HT-29 (cell line): Measurements from ENCODE around the gene ANKH. TPM values are rescaled to one million over a fixed set of nuclear protein-coding genes. Genes with fewer than 3 reads are reported as not detected.

Source experiments
- DNase-seq: peaks from one replicate; pipeline ENCODE4 v3.0.0-alpha.2; 2015; ENCODE audit warnings: low spot score
- total RNA-seq: library from RNA; depleted of rRNA; stranded (reverse); fragments of >200 nt; shearing (Covaris generic); gene quantifications from 2 replicates; pipeline ENCODE4 v1.2.3, GENCODE V29; 2014

The ANKH gene
- total RNA-seq, 1 experiment from 2014 or later = 44.3 TPM

DNA sequence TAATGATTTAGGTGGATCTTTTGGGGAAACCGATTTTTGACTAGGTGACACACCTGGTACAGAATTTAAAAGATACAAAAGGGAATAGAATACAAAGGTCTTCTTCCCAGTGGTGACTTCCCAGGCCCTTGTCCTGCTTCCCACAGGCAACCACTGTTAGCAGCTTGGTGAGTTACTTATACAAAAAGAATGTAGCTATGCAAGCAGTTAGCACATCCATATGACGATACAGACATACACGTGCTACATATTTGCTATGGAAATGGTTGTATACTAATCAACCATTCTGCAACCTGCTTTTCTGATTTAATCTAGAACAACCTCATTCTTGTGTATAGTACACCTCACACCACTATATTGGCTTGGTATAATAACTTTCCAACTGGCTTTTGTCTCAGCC, 156.1 kb downstream of the ANKH start:
- no peak for DNase-seq

DNA sequence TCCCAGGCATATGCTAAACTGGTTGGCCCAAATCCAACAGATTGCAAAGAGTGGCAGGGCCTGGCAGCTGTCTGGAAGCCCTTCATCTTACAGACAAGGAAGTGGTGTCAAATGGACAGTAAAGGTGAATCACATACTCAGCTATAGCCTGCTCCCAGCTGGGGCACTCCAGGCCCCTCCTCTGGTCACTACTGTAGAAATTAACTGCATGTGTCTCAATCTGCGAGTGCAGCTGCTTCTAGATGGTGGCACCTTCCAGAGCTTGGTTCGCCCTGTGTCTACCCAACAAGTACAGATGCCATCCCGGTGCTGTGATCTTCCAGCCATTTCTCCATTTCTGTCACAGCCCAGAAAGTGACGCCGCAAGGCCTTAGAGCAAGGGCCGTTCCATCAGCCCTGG, 156.9 kb downstream of the ANKH start:
- DNase-seq = peak; percentile 9

DNA sequence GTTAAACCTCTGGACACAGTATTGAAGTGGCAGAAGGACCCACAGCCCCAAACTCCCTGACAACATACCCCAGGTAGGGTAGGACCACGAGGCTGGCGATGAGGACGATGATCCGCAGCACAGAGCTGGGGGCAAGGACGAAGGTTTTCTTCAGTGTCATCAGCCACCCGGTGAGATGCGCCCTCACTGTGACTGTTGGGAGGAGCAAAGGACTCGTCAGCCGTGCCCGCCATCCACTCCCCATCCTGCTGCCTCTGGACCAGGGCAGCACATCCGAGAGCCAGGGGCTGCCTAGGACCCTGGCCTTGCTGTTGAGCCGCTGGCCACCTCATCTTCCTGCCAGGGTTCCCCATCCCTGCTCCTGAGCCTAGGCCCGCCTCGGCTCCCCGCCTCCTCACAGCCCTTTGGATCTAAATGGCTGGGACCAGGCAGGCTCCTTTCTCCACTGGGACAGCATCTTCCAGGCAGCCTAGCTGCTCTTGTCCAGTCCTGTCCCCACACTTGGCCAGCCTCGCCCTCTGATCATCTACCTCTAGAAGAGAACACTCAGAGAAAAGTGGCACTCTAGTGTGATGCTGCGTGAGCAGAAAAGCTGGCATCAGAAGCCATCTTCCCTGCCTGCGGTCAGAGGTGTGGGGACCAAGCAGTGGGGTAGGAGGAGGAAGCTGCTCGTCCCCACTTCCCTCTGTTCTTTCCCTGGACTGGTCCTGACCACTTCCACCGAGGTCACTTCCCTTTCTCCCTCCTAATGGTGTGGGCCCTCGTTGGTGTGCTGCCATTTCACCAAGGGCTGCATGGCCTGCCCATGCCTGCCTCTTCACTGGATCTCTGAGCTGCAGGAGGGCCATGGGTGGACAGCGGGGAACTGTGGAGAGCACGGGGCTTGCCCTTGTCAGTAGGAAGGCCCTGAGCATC, 157.8 kb downstream of the ANKH start:
- DNase-seq = no peak

DNA sequence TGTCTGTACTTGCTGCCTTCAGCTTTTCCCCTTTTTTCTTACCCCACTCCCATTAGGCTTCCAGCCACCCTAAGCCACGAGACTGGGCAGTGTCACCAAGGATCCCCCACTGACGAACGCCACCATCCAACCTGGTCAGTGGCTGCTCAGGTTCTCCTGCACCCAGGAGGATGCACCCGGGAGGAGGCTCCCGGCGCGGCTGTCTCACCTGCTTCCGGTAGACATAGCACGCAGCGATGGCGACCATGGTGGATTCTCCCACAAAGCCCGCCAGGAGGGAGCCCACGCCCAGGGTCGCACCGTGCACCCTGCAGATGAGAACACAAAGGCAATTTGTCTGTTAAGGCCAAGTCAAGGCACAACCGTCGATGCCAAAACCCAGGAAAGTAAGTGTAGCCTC, 158.9 kb downstream of the ANKH start:
- DNase-seq = no peak

DNA sequence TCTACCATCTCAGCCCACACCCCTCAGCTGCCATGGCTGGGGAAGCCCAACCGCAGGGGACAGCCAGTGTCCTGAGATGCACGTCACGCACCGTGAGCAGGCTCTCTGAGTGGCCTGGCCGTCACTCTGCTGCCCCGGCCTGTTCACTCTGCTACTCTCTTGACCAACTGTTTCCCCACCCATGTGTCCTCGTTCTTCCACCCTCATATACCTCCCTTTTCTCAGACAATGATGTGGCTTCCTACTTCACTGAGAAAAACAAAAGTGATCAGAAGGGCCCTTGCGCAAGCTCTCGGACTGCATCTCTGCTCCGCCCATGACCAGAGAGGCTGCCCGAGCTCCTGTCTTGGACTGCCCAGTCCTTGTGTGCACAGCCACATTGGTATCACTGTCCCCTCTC, 159.4 kb downstream of the ANKH start:
- no peak for DNase-seq

DNA sequence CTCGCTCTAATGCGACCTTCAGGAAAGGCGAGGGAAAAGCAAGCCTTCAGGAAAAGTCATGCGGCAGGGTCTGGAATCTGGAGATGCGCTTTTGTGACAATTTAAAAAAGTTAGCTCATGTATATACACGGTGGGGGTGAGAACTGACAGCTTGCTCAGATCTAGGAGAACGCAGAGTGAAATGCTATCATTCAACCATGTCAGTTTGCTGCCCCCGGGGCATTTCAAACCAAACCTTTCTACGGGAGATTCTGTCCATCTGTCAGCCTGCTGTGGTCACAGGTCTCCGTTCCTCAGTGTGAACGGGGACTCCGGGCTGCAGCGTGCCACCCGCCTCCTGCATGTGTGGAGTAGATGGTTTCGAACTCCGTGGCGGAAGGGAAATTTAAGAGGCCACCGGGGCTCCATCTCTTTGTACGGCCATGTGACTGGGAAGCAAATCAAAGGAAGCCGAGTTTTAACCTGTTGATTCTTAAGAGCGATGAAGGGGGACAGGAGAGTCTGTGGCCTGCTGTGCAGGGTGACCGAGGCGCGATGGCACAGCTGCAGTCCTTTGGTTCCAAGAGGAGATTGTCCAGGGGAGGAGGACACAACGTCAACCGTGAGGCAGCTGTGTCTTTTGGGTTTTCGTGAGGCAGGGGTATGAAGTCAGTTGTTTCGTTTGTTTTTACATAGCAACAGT, 161.1 kb downstream of the ANKH start:
- no peak for DNase-seq

DNA sequence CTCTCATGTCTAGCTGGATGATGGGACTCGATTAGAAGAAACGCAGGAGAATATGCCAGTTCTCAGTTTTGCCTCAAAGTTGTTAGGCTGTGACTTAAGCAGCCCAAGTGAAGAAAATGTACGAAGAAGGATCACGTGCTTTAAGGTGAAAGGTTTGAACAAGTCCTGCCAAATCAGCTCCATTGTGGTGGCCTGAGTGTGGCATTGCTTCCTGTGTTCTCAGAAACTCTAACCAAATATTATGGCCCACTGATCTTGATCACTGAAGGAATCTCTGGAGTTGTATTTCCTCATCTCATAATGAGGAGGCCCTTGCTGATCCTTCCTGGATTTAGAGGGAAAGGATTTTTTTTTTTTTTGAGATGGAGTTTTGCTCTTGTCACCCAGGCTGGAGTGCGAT, 163.0 kb downstream of the ANKH start:
- no peak for DNase-seq

DNA sequence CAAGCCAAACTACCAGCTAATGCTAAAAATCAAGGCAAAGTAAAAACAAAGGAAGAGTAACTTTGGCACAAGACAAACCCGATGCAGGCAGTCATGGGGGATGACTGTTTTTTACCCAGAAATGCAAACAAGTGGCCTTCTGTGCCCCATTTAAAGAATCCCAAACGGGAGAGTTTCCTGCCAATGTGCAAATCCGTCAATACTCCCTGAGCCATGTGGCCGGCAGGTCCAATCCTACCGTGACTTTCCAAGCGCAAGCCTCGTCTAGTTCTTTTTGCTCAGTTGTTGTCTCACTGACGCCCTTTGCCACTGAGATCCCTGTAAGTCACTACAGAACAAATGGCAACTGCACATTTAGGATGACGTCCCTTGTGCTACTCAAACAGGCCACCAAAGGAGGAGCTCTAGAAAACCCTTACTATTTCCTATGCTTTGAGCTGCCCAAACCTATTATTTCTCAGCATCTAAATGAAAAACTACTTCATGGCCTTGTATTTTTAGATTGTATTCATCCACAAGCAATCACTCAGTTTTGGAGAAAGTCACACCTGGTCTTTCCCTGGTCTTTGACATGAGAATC, 163.7 kb downstream of the ANKH start:
- no peak for DNase-seq

DNA sequence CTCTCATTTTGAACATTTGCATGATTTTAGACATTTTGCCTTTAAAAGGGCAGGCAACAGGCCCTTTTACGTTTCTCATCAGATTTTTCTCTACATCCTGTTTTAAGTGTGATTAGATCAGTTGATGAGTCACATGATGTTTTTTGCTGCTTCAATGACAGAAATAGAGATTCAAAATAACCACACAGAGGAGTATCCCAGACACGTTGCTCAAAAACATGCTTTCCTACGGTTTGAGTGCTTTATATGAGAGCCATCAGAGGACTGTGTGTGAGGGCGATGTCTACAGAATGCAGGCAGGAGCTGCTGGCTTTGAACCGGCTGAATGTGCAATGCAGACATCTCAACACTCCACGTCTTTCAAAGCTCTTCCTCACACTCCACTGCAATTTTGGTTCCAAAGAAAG, 165.0 kb downstream of the ANKH start:
- DNase-seq = no peak

DNA sequence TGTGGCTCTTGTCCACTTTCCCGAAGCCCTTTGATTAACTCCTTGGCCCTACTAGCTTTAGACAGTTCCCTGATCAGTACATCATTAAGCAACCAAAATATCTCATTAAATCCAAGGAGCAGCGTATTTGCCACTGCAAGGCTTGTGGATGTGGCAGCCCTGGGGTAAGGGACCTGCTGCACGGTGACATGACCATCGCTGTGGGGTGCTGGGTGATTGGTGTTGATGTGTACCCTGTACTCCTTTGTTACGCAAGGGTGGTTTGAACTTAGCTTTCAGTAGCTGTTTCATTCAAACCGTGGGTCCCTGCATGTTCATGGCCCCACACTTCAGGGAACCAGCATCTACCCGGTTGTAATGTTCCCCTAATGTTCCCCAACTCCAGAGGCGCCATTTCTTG, 166.0 kb downstream of the ANKH start:
- no peak for DNase-seq

DNA sequence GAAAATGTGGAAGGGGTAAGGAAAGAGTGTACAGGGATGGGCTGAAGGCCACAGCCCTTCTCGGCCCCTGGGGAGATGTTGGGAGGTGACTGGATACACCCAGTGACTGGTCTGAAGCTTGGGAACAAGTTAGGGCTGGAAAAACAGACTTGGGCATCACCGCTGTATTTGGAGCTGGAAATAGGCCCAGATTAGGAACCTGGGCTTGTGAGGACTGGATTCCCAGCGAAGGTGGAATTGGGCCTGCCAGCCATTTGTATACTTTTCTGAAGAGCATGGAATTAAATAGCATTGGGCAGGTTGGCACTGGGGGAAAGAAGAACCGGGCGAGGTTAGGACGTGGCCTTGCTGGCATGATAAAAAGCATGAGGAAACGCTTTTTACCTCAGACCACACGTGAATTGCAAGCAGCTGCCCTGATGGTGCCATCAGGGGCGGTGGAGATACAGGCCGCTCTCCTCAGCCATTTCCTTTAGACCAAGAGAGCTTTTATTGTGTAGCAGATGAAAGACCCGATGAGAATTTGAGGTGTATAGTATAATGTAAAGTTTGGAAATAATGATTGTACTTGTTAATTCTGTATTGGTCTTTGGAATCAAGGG, 169.2 kb downstream of the ANKH start:
- no peak for DNase-seq

DNA sequence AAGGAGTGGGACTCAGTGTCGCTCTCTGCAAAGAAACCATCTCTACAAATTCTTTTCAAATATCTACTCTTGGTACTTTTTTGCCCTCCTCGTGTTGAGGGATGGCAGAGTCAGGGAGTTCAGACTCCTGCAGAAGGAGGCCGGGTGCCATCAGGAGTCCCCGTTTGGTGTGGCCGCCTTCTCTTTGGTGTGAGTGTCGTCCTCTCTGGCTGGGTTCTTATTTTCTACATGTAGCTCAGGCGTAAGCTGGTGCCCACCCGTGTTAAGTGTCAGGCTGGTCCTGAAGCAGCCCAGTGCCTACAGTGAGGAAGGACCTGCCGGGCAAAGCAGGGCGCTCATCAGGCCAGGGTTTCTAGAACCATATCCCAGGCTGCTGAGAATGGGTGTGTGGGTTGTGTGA, 170.0 kb downstream of the ANKH start:
- DNase-seq = no peak

DNA sequence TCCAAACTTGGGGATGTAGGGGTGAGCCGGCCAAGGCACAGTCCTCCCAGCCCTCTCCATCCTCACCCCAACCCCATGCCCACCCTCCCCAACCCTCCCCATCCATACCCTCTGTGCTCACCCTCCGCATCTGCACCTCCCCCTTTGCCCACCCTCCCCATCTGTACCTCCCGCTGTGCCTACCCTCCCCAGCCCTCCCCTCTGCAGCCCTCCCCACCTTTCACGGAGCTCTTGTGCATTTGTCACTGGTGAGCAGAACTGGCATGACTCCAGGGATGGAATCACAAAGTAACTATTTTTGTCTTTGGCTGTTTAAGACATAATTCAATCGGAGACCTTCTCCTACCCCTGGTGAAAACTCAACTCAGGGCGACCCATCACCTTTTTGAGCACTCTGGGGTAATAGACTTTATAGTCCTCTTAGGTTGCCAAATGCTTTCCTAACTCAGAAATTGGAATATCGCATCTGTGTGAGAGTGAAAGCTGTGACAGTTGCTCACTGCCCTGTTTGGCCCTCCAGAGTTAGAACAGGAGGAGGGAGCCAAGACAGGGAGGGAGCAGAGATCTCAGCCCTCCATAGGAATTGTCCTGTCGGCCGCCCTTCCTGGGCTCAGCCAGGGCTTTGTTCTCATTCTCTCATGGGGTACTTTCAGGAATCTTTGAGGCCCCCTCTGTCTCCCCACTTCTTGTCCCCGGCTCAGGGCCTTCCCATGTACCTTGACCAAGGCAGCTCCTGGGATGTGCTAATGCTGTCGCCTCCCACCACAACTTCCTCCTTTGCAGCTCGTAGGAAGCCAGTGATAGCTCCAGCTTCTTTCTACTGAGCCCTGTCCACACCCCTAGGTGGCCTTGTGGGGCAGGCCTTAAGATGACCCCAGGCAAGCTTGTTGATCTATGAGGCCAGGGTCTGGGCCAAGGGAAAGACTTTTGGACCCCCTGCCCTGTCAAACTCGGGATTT, 170.8 kb downstream of the ANKH start:
- no peak for DNase-seq

DNA sequence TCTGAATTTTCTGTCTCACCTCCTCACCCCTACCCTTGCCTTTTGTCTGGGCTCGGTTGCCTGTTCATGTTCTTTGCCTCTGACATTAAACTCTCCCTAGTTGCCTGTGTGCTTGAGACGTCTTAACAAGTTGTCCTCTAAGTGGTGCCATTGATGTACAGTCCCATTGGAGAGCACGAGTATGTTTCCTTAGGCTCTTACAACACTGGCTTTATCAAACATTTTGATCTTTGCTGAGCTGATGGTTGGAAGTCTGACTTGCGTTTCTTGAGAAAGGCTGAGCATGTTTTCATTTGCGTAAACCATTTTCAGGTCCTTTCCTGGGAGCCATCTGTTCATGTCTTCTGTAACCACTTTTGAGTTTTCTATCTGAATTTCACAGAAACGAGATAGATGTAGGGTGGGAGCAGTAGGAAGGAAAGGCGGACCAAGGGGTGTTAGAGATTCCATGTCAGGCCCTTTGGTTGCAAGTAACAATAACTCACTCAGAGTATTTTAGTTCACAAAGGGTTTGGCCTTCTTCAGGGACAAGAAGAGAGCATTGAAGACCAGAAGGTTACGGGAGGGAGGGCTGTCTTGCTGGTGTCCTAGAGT, 171.7 kb downstream of the ANKH start:
- DNase-seq = no peak

DNA sequence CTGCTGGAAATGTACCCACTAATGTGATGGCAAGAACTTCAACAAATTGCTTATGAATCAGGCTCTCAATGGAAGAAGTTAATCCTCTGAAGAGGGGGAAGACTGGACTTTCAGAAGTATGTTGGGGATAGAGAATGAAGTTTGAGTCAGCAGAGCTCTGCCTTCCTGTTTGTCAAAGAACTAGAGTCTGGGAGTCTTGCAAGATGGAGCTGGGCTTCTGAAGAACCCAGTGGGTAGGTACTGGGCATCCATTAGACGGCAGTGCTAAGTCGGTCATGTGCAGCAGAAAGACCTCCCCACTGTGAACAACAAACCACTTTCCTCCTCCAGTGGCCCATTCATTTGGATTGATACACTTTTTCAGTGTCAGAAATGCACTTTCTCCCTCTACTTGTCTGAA, 172.4 kb downstream of the ANKH start:
- DNase-seq = no peak

DNA sequence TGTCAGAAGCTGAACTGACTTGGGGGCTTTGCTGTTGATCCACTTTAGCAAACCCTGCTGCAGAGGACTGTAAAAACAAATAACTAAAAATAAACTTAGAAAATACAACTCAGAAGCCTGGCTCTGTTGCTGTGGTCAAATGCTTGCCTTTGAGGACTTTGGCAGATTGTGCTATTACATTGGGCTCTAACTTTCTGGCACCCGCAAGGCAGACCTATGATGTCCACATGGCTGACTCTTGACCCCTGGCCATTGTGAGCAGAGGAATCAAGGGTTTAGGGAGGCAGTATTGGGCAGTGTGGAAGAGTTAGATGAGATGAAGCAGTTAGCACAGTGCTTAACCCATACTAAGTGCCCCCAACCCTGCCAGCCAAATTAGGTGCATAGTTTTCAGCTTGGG, 173.1 kb downstream of the ANKH start:
- no peak for DNase-seq

DNA sequence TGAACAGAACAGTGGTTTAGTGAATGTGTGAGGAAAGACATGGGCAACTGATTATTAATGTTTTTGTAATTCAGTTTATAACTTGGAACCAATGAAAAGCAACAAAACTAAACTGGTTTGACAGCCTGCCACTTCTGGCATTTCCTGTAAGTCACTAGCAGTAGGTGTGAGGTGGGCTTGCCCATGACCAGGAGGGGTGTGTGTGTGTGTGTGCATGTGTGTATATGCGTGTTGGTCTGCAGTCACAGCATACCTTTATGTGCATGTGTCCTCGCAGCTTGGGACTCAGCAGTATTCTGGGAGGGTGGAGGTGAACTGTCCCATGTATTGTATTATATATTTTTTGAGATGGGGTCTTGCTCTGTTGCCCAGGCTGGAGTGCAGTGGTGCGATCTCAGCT, 174.7 kb downstream of the ANKH start:
- DNase-seq = no peak

DNA sequence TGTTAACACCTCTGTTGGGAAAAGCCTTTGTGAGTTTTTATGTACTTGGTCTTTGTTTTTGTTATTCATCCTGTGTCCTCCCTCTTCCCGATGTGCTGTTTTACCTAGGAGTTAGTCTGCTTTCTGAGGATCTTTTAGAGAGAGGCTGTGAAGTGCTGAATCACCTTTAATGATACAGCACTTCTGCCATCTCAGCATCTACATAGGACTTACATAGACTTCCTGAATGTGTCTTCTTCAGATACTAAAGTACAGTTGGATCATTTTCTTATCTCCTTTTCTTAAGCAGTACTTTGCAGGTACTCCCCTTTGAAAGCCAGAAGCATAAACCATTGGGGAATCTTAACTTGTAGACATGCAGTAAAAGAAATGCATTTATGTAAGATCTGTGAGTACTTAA, 175.5 kb downstream of the ANKH start:
- no peak for DNase-seq

DNA sequence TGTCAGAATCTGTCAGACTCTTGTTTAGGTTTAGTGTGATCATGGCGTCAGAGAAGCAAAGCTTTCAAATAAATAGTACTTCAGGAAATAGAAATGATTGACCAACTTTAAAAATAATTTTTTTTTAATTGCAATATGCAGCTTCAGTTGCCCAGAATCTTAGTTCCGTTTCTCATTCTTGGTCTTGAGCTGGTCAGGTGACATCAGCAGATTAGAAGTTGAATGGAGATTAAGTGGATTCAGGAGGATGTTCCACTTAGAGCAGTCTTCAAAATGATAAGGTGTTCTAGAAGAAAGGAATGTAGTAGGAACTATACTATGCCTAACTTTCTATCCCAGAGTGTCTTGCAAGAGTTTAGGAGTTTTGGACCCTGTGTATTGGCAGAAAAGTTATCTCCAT, 176.4 kb downstream of the ANKH start:
- DNase-seq = no peak

DNA sequence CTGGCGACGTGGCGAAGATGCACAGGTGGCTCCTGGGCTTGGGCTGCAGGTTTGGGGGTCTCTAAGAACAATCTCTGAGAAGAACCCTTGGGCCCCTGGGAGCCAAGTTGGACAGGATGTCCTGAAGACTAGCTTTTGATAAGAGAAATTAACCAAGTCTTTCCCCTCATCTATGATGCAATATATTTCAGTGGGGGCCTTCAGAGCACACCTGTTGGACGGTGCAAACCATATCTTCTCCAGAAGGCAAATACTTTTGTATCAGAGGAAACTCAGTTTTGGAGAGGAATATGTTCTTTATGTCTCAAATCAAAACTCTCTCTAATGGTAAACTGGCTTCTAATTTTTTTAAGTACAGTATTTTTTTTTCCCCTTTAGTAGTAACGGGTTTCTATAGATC, 178.5 kb downstream of the ANKH start:
- no peak for DNase-seq
